GM18951 (cell line): ENCODE measurements around the gene ARHGAP22.

Experiments
- POLR2A ChIP-seq: IDR thresholded peaks from 4 replicates; pipeline ENCODE4 v1.6.1; 2011; ENCODE audit warnings: mild to moderate bottlenecking; ENCODE audit not compliant: insufficient read length, insufficient read depth; ENCODE audit errors: extremely low read depth
- in situ Hi-C: fragments of 300-500 bp; cut with MboI; formaldehyde crosslinking; loops from one replicate; pipeline ENCODE4 v1.12.0; 2022; ENCODE audit warnings: low sequenced_read_pairs, mixed read lengths, inconsistent platforms; ENCODE audit not compliant: unreplicated experiment

The ARHGAP22 gene

GRCh38 chr10:48496105-48496830 lies 108.6 kb downstream of the ARHGAP22 start:
- in situ Hi-C loops = no loop called here
- TF ChIP-seq POLR2A = no peak

DNA sequence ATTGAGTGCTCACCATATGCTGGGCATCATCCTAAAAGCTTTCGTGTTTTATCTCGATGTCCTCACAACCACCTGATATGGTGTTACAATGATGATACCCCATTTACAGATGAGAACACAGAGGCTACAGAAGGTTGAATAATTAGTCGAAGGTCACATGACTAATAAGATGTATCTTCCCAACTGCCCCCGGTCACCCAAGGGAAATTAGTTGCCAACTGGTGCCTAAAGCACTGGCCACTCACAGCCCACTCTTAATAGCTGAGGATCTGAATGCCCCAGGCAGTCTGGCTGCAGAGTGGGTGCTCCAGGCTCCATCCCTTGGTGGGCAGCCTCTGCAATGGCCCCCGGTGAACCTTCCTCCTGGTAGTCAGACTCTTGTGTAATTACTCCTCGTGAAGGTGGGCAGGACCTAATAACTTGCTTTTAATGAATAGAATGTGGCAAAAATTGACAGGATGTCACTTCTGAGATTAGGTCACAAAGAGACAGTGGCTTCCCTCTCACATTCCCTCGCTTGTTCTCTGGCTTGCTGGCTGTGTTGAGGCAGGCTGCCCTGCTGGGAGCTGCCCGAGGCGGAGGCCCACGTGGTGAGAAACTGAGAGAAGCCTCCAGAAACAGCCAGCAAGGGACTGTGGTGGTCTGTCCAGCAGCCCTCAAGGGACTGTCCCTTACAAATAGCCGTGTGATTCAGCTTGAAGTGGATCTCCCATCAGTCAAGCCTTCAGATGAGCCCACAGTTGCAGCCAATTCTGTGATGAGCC lies 109.4 kb downstream of the ARHGAP22 start:
- TF ChIP-seq POLR2A = no peak
- in situ Hi-C loops = no loop called here

- TF ChIP-seq POLR2A = no peak
- in situ Hi-C loops = no loop called here
Measured at GRCh38 chr10:48494611-48495010, 110.3 kb downstream of the ARHGAP22 start.

GRCh38 chr10:48494073-48494472 lies 110.8 kb downstream of the ARHGAP22 start:
- TF ChIP-seq POLR2A = no peak
- in situ Hi-C loops = no loop called here

GRCh38 chr10:48493083-48493871 lies 111.6 kb downstream of the ARHGAP22 start:
- no peak for TF ChIP-seq POLR2A
- in situ Hi-C loops = no loop called here

DNA sequence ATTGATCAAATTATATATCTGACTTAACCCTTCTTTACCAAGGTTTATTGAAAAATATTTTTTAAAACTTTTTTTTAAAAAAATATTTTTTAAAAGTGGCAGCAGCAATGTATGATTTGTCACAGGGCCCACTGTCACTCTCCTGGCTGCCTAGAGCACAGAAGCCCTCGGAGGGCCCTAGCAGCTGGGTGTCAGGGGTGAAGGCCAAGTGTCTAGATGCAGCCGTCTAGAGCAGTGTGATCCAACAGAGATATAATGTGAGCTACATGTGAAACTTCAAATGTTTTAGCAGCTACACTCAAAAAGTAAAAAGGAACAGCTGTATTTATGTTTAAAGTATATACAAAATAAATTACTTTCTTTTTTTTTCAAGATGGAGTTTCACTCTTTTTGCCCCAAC lies 112.7 kb downstream of the ARHGAP22 start:
- in situ Hi-C loops = no loop called here
- no peak for TF ChIP-seq POLR2A

DNA sequence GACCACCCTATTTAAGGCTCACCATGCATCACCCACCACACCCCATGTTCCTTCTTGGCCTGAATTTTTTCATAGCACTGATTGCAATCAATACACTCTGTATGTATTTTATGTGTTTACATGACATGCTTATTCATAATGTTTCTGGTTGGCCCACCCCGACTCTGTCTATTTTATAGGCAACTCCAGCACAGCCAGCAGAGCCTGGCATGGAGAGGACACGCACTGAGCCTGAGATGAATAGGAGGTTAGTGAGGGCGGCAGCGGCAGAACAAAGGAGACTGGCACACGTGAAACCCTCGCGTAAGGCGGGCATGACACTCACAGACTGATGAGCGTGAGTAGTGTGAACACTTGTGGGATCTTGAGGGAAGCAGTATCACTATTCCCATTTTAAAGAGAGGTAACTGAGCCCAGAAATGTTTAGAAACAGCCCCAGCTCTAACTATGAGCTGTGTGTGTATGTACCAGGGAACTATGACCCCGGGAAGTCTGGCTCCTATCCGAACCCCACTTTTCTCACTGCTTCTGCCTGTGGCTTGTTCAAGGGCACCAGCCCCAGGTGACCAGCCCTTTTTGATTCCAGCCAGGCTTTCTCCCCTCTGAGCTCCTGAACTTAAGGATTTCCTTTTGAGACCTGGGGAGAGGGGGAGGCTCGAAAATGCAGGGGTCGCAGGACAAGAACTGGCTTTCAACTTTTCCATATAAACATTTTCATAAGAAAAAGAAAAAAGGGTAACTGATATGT lies 113.3 kb downstream of the ARHGAP22 start:
- no peak for TF ChIP-seq POLR2A
- in situ Hi-C loops = no loop called here

GRCh38 chr10:48490946-48491345 lies 113.9 kb downstream of the ARHGAP22 start:
- no peak for TF ChIP-seq POLR2A
- in situ Hi-C loops = no loop called here

GRCh38 chr10:48490571-48490940 lies 114.3 kb downstream of the ARHGAP22 start:
- in situ Hi-C loops = no loop called here

DNA sequence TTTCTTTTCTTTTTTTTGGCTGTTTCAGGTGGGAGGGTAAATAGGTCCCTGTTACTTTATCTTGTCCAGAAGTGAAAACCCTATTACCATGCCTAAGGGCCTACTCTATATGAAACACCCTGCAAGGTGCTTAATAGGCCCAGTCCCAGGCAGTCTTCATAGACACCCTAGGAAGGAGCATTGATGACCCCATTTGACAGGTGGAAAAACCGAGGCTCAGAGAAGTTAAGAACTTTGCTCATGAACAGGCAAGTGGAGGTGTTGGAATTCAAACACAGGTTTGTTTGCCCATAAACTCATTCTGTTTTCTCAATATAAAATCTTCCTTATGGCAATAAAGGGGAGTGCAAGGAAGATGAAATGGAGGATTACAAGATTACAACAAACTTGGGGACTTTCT lies 115.8 kb downstream of the ARHGAP22 start:
- in situ Hi-C loops = no loop called here
- TF ChIP-seq POLR2A = no peak

More at GRCh38 chr10:48490571-48490940, 114.3 kb downstream of the ARHGAP22 start:
- TF ChIP-seq POLR2A = no peak

DNA sequence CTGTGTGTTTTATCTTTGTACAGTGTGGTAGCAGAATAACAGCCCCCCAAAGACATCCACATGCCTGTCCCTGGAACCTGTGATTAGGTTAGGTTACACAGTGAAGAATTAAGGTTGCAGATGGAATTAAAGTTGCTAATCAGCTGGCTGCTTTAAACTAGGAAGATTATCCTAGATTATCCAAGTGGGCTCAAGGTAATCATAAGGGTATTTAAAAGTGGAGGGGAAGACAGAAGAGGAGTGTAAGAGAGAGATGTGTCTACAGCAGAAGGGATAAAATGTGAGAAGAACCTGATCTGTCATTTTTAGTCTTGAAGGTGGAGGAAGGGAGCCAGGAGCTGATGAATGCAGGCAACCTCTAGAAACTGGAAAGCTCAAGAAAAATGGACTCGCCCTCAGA lies 117.6 kb downstream of the ARHGAP22 start:
- in situ Hi-C loops = no loop called here
- TF ChIP-seq POLR2A = no peak

DNA sequence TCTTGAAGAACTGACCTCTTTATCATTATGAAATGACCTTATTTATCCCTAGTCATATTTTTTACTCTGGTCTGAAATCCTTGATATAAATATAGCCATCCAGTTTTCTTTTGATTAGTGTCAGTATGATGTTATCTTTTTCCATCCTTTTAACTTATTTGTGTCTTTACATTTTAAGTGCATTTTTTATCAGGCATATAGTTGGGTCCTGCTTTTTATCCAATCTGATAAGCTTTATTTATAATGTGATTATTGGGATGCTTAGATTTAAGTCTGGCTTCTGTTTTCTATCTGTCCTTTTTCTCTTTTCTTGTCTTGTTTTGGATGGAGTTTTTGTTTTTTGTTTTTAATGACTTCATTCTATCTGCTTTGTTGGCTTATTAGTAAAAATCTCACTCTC lies 119.2 kb downstream of the ARHGAP22 start:
- no peak for TF ChIP-seq POLR2A
- in situ Hi-C loops = no loop called here

DNA sequence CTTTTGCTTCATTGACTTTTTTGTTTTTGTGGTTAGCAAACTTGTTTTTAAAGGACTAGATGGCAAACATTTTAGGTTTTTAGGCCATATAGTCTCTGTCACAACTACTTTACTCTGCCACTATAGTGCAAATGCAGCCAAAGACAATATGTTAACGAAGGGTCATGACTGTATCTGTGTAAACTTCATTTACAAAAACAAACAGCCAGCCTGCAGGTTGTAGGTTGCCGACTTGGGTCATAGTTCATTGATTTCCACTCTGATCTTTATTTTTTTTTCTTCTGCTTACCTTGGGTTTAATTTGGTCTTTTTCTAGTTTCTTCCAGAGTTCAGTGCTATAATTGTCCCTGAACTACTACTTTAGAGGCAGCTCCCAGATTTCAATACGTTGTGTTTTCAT lies 120.0 kb downstream of the ARHGAP22 start:
- TF ChIP-seq POLR2A = no peak
- in situ Hi-C loops = no loop called here
